Esophagus mucosa (tissue), 1 donor: Measurements from ENCODE around the gene S100A12. TPM values are rescaled to one million over a fixed set of nuclear protein-coding genes. Genes with fewer than 3 reads are reported as not detected.

Experiments used
- ATAC-seq: fragments of 200-7000 bp; cut with Tn5 transposase; one replicate; pipeline ENCODE4 v1.9.1; 2020
- total RNA-seq: library from RNA; stranded (reverse); gene quantifications from one replicate; pipeline ENCODE4 v1.2.4, GENCODE V29; 2023
- donor health status: DM: yes; HTN: yes; CAD: no.

S100A12 gene
- total RNA-seq, 1 donor from 2014 or later = 65.2 TPM

- ATAC-seq = no peak
Measured at GRCh38 chr1:153396461-153396860, 21.0 kb upstream of the S100A12 start.

GRCh38 chr1:153395776-153396175 is 20.4 kb upstream of the S100A12 start:
- ATAC-seq = no peak

GRCh38 chr1:153395136-153395685 is 19.8 kb upstream of the S100A12 start:
- peak; percentile 37 for ATAC-seq

- ATAC-seq = no peak
Measured at GRCh38 chr1:153394391-153394790, 19.0 kb upstream of the S100A12 start.

- ATAC-seq = peak; percentile 70
Measured at GRCh38 chr1:153393926-153394325, 18.5 kb upstream of the S100A12 start.

- ATAC-seq = peak; percentile 40
Measured at GRCh38 chr1:153392822-153393221, 17.4 kb upstream of the S100A12 start.

GRCh38 chr1:153392258-153392657 is 16.8 kb upstream of the S100A12 start:
- no peak for ATAC-seq

GRCh38 chr1:153390938-153391710 is 15.7 kb upstream of the S100A12 start, which contains the start of gene S100A8:
S100A8 (minus strand) TSS chr1:153391073; CDS start chr1:153390535, 538 bp downstream.
- ATAC-seq = peak; percentile 34

GRCh38 chr1:153389973-153390879 is 14.8 kb upstream of the S100A12 start:
- no peak for ATAC-seq

- ATAC-seq = peak; percentile 11
Measured at GRCh38 chr1:153389401-153389800, 14.0 kb upstream of the S100A12 start.

- no peak for ATAC-seq
Measured at GRCh38 chr1:153387785-153388184, 12.4 kb upstream of the S100A12 start.

- no peak for ATAC-seq
Measured at GRCh38 chr1:153387001-153387400, 11.6 kb upstream of the S100A12 start.

GRCh38 chr1:153386500-153386901 is 11.1 kb upstream of the S100A12 start:
- ATAC-seq = peak; percentile 55

GRCh38 chr1:153384958-153385580 is 9.6 kb upstream of the S100A12 start:
- peak; percentile 67 for ATAC-seq

- no peak for ATAC-seq
Measured at GRCh38 chr1:153380711-153381110, 5.3 kb upstream of the S100A12 start.

GRCh38 chr1:153379591-153379990 is 4.2 kb upstream of the S100A12 start:
- no peak for ATAC-seq

GRCh38 chr1:153374071-153374470 is 1.4 kb downstream of the S100A12 start:
- ATAC-seq = peak; percentile 43

GRCh38 chr1:153372571-153372970 is 2.9 kb downstream of the S100A12 start:
- no peak for ATAC-seq

- ATAC-seq = peak; percentile 80
Measured at GRCh38 chr1:153371231-153371630, 4.2 kb downstream of the S100A12 start.

- ATAC-seq = no peak
Measured at GRCh38 chr1:153370146-153370545, 5.3 kb downstream of the S100A12 start.

GRCh38 chr1:153368495-153368894 is 6.9 kb downstream of the S100A12 start:
- ATAC-seq = no peak

GRCh38 chr1:153367090-153367489 is 8.3 kb downstream of the S100A12 start:
- no peak for ATAC-seq

- no peak for ATAC-seq
Measured at GRCh38 chr1:153366261-153366660, 9.2 kb downstream of the S100A12 start.
